ENCODE data around the gene MID1IP1.

Gene MID1IP1

DNA sequence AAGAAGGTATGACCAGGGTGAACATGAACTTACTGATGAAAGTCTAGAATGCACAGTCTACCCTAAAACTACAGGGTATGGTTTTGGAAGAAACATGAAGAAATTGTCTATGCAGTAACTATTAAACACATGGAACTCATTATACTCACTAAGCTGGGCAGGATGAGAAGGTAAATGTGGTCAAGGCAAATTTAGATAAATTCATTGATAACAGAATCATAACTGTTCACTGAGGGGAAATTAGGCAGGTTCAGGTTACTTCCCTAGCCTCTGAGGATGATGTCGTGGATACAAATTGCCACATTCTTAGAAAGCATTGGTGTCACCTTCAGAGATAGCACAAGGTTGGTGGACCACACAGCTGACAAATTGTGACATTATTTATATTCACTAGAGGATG lies 40.4 kb upstream of the MID1IP1 start:
- H3K9ac ChIP-seq (ENCODE audit: low read depth, low read length), result no peak overlapping the region
- H3K4me1 ChIP-seq (ENCODE audit: insufficient read depth, low read length), result no peaks in the 10 kb centered on the region
- H2AFZ ChIP-seq (ENCODE audit: low read depth, low read length), result no peak overlapping the region
- no peak overlapping the region for H3K4me3 ChIP-seq (ENCODE audit: low read depth in 1 of 2, low read length in 2 of 2)
- no peaks in the 10 kb centered on the region for H3K9me3 ChIP-seq (ENCODE audit: insufficient read depth, low read length, severe bottlenecking)
- H3K27me3 ChIP-seq (ENCODE audit: insufficient read depth, low read length, poor library complexity), result no peaks in the 10 kb centered on the region
- DNase-seq (no peak), ATAC-seq (ENCODE audit: insufficient read depth, low read depth) (no peak)
- no peaks in the 10 kb centered on the region for H3K36me3 ChIP-seq (ENCODE audit: insufficient read depth, low read length)
- no peaks in the 10 kb centered on the region for H3K79me2 ChIP-seq (ENCODE audit: insufficient read depth, low read length)
- no peak for TF ChIP-seq CTCF (IDR thresholded peaks at IDR 0.05; ENCODE audit: borderline replicate concordance, extremely low read depth, low read length, poor library complexity, severe bottlenecking)
- no peak for TF ChIP-seq EZH2 (IDR thresholded peaks at IDR 0.05; ENCODE audit: borderline replicate concordance, low read depth, low read length, severe bottlenecking)
- no peak overlapping the region for H3K4me2 ChIP-seq (ENCODE audit: insufficient read depth, low read length)
- H4K20me1 ChIP-seq (ENCODE audit: insufficient read depth, low read length), result no peaks in the 10 kb centered on the region
- H3K27ac ChIP-seq (ENCODE audit: low read length), result no peak overlapping the region

- Histone ChIP-seq H3K27me3 (ENCODE audit: insufficient read depth, low read length, poor library complexity) (no peaks in the 10 kb centered on the region), H3K79me2 (ENCODE audit: insufficient read depth, low read length) (no peaks in the 10 kb centered on the region), H4K20me1 (ENCODE audit: insufficient read depth, low read length) (no peaks in the 10 kb centered on the region), H3K4me2 (ENCODE audit: insufficient read depth, low read length) (no peak overlapping the region), H3K9me3 (ENCODE audit: insufficient read depth, low read length, severe bottlenecking) (no peaks in the 10 kb centered on the region), H3K27ac (ENCODE audit: low read length) (no peak overlapping the region), H3K4me3 (ENCODE audit: low read depth in 1 of 2, low read length in 2 of 2) (no peak overlapping the region), H3K9ac (ENCODE audit: low read depth, low read length) (no peak overlapping the region), H3K4me1 (ENCODE audit: insufficient read depth, low read length) (no peaks in the 10 kb centered on the region), H2AFZ (ENCODE audit: low read depth, low read length) (no peak overlapping the region), H3K36me3 (ENCODE audit: insufficient read depth, low read length) (no peaks in the 10 kb centered on the region)
- no peak for TF ChIP-seq EZH2 (IDR thresholded peaks at IDR 0.05; ENCODE audit: borderline replicate concordance, low read depth, low read length, severe bottlenecking)
- TF ChIP-seq CTCF (IDR thresholded peaks at IDR 0.05; ENCODE audit: borderline replicate concordance, extremely low read depth, low read length, poor library complexity, severe bottlenecking), result peak; percentile 62
- no peak for DNase-seq
- ATAC-seq (ENCODE audit: insufficient read depth, low read depth), result peak; percentile 68; the same call in 1 of the 3 replicates
Measured at GRCh38 chrX:38768079-38768478, 33.2 kb upstream of the MID1IP1 start.

DNA sequence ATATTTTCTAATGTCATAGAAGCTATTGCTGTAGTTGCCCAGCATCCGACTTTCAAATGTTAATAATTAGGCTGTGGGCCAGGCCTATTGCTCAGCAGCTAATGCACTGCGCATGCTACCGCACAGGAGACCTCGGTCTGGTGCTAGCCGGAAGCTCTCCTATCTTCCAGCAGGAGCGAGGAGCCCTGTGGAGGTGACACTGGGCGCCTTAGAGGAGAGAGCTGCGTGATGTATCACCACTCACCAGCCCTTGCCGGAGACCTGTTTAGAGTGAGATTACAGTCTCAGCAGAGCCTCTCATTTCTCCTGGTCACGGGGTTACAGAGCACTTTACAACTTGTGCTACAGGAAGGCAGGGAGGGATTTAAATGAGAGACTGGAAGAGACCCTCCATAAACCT lies 31.1 kb upstream of the MID1IP1 start:
- Histone ChIP-seq H3K4me1 (ENCODE audit: insufficient read depth, low read length) (no peaks in the 10 kb centered on the region), H3K4me2 (ENCODE audit: insufficient read depth, low read length) (no peak overlapping the region), H3K9ac (ENCODE audit: low read depth, low read length) (no peak overlapping the region), H3K4me3 (ENCODE audit: low read depth in 1 of 2, low read length in 2 of 2) (no peak overlapping the region), H3K27me3 (ENCODE audit: insufficient read depth, low read length, poor library complexity) (no peaks in the 10 kb centered on the region), H3K27ac (ENCODE audit: low read length) (no peak overlapping the region), H3K9me3 (ENCODE audit: insufficient read depth, low read length, severe bottlenecking) (no peaks in the 10 kb centered on the region), H3K36me3 (ENCODE audit: insufficient read depth, low read length) (no peaks in the 10 kb centered on the region), H2AFZ (ENCODE audit: low read depth, low read length) (no peak overlapping the region), H3K79me2 (ENCODE audit: insufficient read depth, low read length) (no peaks in the 10 kb centered on the region), H4K20me1 (ENCODE audit: insufficient read depth, low read length) (no peaks in the 10 kb centered on the region)
- DNase-seq, result no peak
- TF ChIP-seq EZH2 (IDR thresholded peaks at IDR 0.05; ENCODE audit: borderline replicate concordance, low read depth, low read length, severe bottlenecking) (no peak), CTCF (IDR thresholded peaks at IDR 0.05; ENCODE audit: borderline replicate concordance, extremely low read depth, low read length, poor library complexity, severe bottlenecking) (no peak)
- no peak for ATAC-seq (ENCODE audit: insufficient read depth, low read depth)

DNA sequence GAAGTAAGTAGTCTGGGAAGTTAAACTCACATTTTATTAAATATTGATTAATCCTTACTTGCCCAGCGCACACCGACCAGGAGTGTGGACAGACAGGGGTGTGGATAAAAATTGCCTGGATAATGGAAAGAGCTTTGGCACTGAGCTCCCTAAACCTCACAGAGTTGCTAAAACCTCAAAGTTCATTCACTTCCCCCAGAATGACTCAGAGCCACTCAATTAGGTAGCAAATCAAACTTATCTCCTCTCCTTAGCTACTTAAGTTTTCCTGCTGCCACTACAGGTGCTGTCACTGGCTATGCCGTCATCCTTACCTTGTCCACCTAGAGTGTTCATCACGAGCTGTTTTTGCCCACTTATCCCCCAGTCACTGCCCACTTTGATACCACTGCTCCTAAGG lies 27.0 kb upstream of the MID1IP1 start:
- TF ChIP-seq EZH2 (IDR thresholded peaks at IDR 0.05; ENCODE audit: borderline replicate concordance, low read depth, low read length, severe bottlenecking) (no peak), CTCF (IDR thresholded peaks at IDR 0.05; ENCODE audit: borderline replicate concordance, extremely low read depth, low read length, poor library complexity, severe bottlenecking) (no peak)
- ATAC-seq (ENCODE audit: insufficient read depth, low read depth) (no peak), DNase-seq (no peak)
- Histone ChIP-seq H3K79me2 (ENCODE audit: insufficient read depth, low read length) (no peaks in the 10 kb centered on the region), H3K36me3 (ENCODE audit: insufficient read depth, low read length) (no peaks in the 10 kb centered on the region), H3K27ac (ENCODE audit: low read length) (no peak overlapping the region), H4K20me1 (ENCODE audit: insufficient read depth, low read length) (no peaks in the 10 kb centered on the region), H3K27me3 (ENCODE audit: insufficient read depth, low read length, poor library complexity) (no peaks in the 10 kb centered on the region), H3K9ac (ENCODE audit: low read depth, low read length) (no peak overlapping the region), H2AFZ (ENCODE audit: low read depth, low read length) (no peak overlapping the region), H3K4me3 (ENCODE audit: low read depth in 1 of 2, low read length in 2 of 2) (no peak overlapping the region), H3K4me2 (ENCODE audit: insufficient read depth, low read length) (no peak overlapping the region), H3K9me3 (ENCODE audit: insufficient read depth, low read length, severe bottlenecking) (no peaks in the 10 kb centered on the region), H3K4me1 (ENCODE audit: insufficient read depth, low read length) (no peaks in the 10 kb centered on the region)
